ENCODE data around the gene RERE.

The RERE gene

GRCh38 chr1:8313231-8313630, 504.2 kb downstream of the RERE start:
- Mint-ChIP-seq H3K4me3 (no peak overlapping the region), H3K27ac (no peak overlapping the region), H3K27me3 (peaks cover 50% of the 10 kb centered on the region), H3K9me3 (no peaks in the 10 kb centered on the region), H3K4me1 (peaks cover 22% of the 10 kb centered on the region)
- ATAC-seq (no peak), DNase-seq (no peak)

DNA sequence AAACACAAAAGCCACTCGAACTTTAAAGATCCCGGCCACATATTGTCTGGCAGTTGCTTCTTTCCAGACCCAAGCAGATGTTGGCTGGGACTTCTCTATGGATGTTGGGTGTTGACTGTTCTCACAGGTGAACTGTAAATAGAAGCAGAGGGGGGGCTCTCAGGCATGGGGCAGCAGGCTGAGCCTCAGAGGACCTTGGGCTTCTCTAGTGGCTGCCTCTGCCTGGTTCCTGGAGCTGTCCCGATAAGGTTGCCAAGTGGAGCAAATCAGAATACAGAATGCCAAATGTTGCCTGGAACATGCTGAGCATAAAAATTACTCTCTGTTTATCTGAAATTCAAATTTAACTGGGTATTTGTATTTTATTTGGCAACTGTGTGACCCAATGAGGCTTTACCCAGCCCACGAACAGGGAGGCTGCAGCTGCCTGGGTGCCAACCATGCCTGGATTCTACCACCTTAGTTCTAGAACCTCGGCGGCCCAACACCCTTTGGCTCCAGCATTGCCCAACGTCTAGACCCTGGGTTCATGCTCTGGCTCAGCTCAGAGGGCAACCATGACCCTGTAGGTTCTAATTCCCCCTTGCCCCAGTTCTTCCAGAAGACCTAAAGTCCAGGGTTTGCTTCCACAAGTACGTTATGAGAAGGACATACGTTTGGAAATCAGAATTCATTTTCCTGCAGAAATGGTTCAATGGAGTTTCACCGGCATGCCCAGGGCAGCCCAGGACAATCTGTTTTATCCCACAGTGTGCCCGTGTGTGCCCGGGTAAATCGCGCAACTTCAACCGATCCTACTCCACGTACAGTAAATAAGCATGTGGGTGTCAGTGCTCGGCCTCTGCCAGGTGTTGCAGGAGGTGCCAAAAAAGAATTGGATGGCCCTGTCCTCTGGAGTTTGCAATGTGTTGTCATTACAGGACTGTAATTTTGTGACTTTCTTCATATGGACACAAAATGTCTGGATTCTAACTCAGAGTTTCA, 504.9 kb downstream of the RERE start:
- Mint-ChIP-seq H3K4me3 (no peak overlapping the region), H3K4me1 (peaks cover 18% of the 10 kb centered on the region), H3K27ac (no peak overlapping the region), H3K9me3 (no peaks in the 10 kb centered on the region), H3K27me3 (peaks cover 48% of the 10 kb centered on the region)
- no peak for DNase-seq
- no peak for ATAC-seq

GRCh38 chr1:8311068-8311718, 506.2 kb downstream of the RERE start:
- peaks cover 15% of the 10 kb centered on the region for H3K4me1 Mint-ChIP-seq
- no peaks in the 10 kb centered on the region for H3K9me3 Mint-ChIP-seq
- H3K27ac Mint-ChIP-seq, result no peak overlapping the region
- no peak for ATAC-seq
- H3K4me3 Mint-ChIP-seq, result no peak overlapping the region
- peaks cover 35% of the 10 kb centered on the region for H3K27me3 Mint-ChIP-seq
- DNase-seq, result no peak

DNA sequence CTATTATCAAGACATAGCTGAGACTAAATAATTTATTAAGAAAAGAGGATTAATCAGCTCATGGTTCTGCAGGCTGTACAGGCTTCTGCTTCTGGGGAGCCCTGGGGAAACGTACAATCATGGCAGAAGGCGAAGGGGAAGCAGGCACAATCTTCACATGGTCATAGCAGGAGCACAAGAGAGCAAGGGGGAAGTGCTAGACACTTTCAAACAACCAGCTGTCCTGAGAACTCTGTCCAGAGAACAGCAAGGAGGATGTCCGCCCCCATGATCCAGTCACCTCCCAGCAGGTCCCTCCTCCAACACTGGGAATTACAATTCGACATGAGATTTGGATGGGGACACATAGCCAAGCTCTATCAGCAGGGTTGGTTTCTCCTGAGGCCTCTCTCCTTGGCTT, 509.8 kb downstream of the RERE start:
- no peaks in the 10 kb centered on the region for H3K9me3 Mint-ChIP-seq
- DNase-seq (no peak), ATAC-seq (no peak)
- H3K4me1 Mint-ChIP-seq, result no peaks in the 10 kb centered on the region
- no peaks in the 10 kb centered on the region for H3K27me3 Mint-ChIP-seq
- no peak overlapping the region for H3K4me3 Mint-ChIP-seq
- H3K27ac Mint-ChIP-seq, result no peak overlapping the region

DNA sequence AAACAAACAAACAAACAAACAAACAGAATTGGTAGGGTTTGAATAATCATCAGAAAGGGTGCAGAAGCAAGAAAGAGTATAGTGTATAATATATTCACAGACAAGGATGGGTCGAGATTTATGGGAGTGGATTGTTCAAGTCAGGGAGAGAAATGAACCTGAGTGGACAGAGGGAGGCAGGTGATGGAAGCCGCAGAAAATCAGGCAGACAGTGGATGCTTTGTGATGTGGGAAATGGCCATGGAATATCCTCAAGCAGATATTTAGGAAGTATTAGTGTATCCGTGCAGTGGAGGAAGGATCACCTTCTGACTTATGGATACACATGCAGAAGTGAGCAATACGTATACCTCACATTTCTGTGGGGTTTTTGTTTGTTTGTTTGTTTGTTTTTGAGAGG, 513.6 kb downstream of the RERE start:
- Mint-ChIP-seq H3K4me3 (no peak overlapping the region), H3K27me3 (peaks cover 7% of the 10 kb centered on the region), H3K4me1 (no peaks in the 10 kb centered on the region), H3K27ac (no peak overlapping the region), H3K9me3 (no peaks in the 10 kb centered on the region)
- DNase-seq (no peak), ATAC-seq (no peak)

DNA sequence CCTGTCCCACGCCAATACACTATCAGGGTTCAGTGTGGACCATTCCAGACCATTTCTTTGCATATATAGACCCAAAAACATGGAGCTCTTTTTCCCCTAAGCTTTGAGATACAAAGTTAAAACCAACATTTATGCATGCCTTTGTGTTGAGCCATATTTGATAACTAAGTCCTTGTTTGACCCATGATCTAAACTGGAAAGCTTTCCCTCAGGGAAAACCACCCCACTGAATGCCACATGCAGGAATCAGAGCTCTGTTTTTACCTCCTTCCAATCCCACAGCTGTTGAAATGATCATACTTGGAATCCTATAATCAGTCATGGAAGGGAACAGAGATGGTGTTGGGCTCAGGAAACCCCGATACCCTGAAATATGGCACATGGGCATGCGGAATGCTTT, 514.3 kb downstream of the RERE start:
- Mint-ChIP-seq H3K27me3 (peaks cover 7% of the 10 kb centered on the region), H3K27ac (no peak overlapping the region), H3K9me3 (no peaks in the 10 kb centered on the region), H3K4me1 (no peaks in the 10 kb centered on the region), H3K4me3 (no peak overlapping the region)
- DNase-seq (no peak), ATAC-seq (no peak)
